Adrenal gland (tissue), 12 donors: ENCODE measurements around the gene H2AZ2. TPM values are rescaled to one million over a fixed set of nuclear protein-coding genes. Genes with fewer than 3 reads are reported as not detected.

ENCODE experiments used
- DNase-seq, 7 donors: peaks; one replicate each; pipeline ENCODE4 v3.0.0-alpha.2; 2019 to 2020
- H3K27ac ChIP-seq, 5 donors: fragments of 200-600 bp; sonication (generic) in 4 of 5; 1 replicate in 3 of 5; 2 replicates in 2 of 5; pipeline versions ENCODE4 v1.5.1 to v1.8.0; 2016 to 2020; ENCODE audit warnings: mild to moderate bottlenecking in 1 of 5
- H3K27me3 ChIP-seq: fragments of 200-600 bp; 2 replicates; pipeline ENCODE4 v1.8.0; 2021
- H3K36me3 ChIP-seq, 2 donors: fragments of 200-600 bp; replicated peaks in 1 of 2; 1 replicate in 1 of 2; 2 replicates in 1 of 2; pipeline versions ENCODE4 v1.5.1 to v1.8.0; 2018 to 2022
- H3K4me1 ChIP-seq, 2 donors: fragments of 200-600 bp; replicated peaks in 1 of 2; 1 replicate in 1 of 2; 2 replicates in 1 of 2; pipeline versions ENCODE4 v1.5.1 to v1.8.0; 2018 to 2021
- H3K4me3 ChIP-seq, 4 donors: fragments of 200-600 bp; sonication (generic) in 3 of 4; one replicate each; pipeline ENCODE4 v1.5.1; 2016 to 2018
- H3K9me3 ChIP-seq, 3 donors: fragments of 200-600 bp; sonication (generic) in 1 of 3; replicated peaks in 1 of 3; 1 replicate in 2 of 3; 2 replicates in 1 of 3; pipeline versions ENCODE4 v1.5.1 to v1.8.0; 2016 to 2021
- POLR2A ChIP-seq, 2 donors: fragments of 450-650 bp; IDR thresholded peaks; one replicate each; pipeline ENCODE4 v1.6.1; 2017; ENCODE audit warnings: antibody characterized with exemption in 2 of 2, mild to moderate bottlenecking in 2 of 2, moderate library complexity in 1 of 2
- WGBS, 4 donors: extraction: QIAGEN DNeasy Blood & Tissue Kit in 2 of 4; methylation state at CpG; one replicate each; pipeline versions ENCODE4 v1.1.5 to v1.1.7; 2013 to 2017; 5-methylcytosine and 5-hydroxymethylcytosine counted together
- intact Hi-C, 2 donors: fragments of 100-400 bp; cut with DNase I; formaldehyde crosslinking; loops; one replicate each; pipeline versions ENCODE4 v1.14.1 to v1.15.0; 2022 to 2023
- polyA plus RNA-seq, 3 donors: library from polyadenylated mRNA; stranded (reverse); fragments of 200-250 nt in 2 of 3; fragments of 350-450 nt in 1 of 3; fragmentation: Illumina TruSeq in 1 of 3; extraction: RNeasy Lipid Tissue Mini Kit (QIAGEN cat#74804) in 1 of 3; gene quantifications; one replicate each; pipeline ENCODE4 v1.2.3, GENCODE V29; 2013 to 2014
- total RNA-seq, 9 donors: library from RNA; depleted of rRNA in 4 of 9; stranded (reverse); fragments of >200 nt in 4 of 9; fragments of 120-200 nt in 1 of 9; fragmentation: NEBNext Ultra II Directional in 1 of 9; extraction: Animal tissue kit (Norgen Biotek cat#: 25700) in 1 of 9; gene quantifications; one replicate each; pipeline versions ENCODE4 v1.1.0 to v1.2.4, GENCODE V29; 2013 to 2023
- TF ChIP-seq, protein P1 (sequence below), 6 experiments: fragments of 450-650 bp in 4 of 6; fragments of 200-600 bp in 2 of 6; sonication (generic) in 1 of 6; IDR thresholded peaks; 1 replicate in 5 of 6; 2 replicates in 1 of 6; pipeline versions ENCODE4 v1.5.1 to v1.8.0; 2016 to 2021; ENCODE audit warnings: antibody characterized with exemption in 6 of 6, mild to moderate bottlenecking in 2 of 6, moderate library complexity in 1 of 6
- donor health status: healthy with polysubstance abuse.
- donor health status: Bipolar disorder and iron deficiency.
- donor health status: DM: yes; HTN: yes; CAD: no.
- donor health status: DM: no; HTN: no; CAD: no.
- donor health status: DM: no; HTN: no; CAD: no.
- donor health status: DM: yes; HTN: yes; CAD: no.

Gene H2AZ2
- total and polyA plus RNA-seq, 12 donors, result 62.7 to 158 (median 111) TPM

DNA sequence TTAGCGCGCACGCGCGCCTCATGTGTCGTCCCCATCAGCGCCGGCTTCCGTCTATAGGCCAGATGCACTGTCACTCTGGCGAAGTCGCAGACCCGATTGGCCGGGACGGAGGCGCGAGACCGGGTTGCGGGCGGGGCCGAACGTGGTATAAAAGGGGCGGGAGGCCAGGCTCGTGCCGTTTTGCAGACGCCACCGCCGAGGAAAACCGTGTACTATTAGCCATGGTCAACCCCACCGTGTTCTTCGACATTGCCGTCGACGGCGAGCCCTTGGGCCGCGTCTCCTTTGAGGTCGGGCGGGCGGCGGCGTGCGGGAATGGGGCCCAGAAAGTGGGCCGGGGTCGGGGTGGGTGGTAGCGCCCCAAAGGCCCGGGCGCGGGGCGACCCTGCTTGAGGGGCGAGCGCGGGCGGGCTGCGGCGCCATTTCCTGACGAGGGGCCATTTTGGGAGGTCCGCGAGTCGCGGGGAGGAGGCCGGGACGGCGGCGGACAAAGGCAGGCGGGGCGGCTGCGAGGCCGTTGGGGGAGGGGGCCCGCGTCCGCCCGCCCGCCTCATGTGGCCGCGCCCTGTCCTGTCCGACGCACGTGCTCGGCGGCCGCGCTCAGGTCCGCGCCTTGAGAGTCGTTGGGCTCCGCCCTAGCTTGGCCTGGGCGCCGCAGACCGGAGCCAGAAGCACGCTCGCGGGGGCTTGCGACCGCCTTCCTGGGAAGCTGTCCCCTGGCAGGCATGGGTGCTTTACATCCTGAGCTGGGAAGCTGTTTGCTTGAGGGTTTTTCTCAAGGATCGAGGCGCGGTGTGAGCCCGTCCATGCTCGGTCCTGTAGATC is 51.2 kb downstream of the H2AZ2 start, which contains the start of gene PPIA:
Gene PPIA, plus strand, starts transcription at position 178 of the 825 bp plus-strand sequence. Its CDS starts 44 bp downstream, at position 222.
- peak; percentile 83 to 91 for TF ChIP-seq POLR2A (IDR thresholded peaks at IDR 0.05)
- TF ChIP-seq, protein P1, sequence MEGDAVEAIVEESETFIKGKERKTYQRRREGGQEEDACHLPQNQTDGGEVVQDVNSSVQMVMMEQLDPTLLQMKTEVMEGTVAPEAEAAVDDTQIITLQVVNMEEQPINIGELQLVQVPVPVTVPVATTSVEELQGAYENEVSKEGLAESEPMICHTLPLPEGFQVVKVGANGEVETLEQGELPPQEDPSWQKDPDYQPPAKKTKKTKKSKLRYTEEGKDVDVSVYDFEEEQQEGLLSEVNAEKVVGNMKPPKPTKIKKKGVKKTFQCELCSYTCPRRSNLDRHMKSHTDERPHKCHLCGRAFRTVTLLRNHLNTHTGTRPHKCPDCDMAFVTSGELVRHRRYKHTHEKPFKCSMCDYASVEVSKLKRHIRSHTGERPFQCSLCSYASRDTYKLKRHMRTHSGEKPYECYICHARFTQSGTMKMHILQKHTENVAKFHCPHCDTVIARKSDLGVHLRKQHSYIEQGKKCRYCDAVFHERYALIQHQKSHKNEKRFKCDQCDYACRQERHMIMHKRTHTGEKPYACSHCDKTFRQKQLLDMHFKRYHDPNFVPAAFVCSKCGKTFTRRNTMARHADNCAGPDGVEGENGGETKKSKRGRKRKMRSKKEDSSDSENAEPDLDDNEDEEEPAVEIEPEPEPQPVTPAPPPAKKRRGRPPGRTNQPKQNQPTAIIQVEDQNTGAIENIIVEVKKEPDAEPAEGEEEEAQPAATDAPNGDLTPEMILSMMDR (IDR thresholded peaks at IDR 0.05), result no peak
- WGBS, 4 donors, result 0 to 1% (median 0%) methylated on average over 11 to 99 of the region's 99 CpGs
- no peaks in the 10 kb centered on the region for H3K9me3 ChIP-seq
- H3K27me3 ChIP-seq, result no peaks in the 10 kb centered on the region
- peak within 1 kb of the TSS; percentile 28 to 96 (median 66) for H3K4me3 ChIP-seq
- DNase-seq, result peak; percentile 99
- H3K36me3 ChIP-seq, result peaks cover 0 to 31% of the 10 kb centered on the region in 2 donors
- intact Hi-C loops, result no loop called here
- H3K27ac ChIP-seq, result peak within 1 kb of the TSS; percentile 98 to 100 (median 99)
- peaks cover 16 to 28% of the 10 kb centered on the region in 2 donors for H3K4me1 ChIP-seq

DNA sequence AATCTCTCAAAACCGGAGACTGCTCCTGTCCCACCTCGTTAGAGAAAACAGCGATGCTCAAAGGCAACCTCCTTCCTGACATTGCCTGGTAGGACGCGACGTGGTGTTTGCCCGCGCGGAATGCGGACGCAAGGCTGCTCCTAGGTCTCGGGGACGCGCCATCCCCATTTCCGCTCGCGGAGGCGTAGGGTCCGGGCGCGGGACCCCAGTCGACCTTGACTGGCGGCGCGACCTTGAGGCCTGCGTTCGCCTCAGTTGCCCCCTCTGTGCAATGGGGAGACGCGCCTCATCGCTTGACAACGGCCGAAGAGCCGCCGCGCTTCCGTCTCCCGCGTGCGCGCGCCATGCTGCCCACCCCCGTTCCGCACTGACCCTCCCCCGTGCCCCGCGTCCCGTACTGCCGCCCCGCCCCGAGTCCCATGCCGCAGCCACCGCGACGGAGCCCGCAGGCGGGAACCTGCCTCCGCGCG is 51.8 kb downstream of the H2AZ2 start:
- no peak for TF ChIP-seq POLR2A (IDR thresholded peaks at IDR 0.05)
- TF ChIP-seq, protein P1 (IDR thresholded peaks at IDR 0.05), result peak in 1 of 6 experiments; percentile 3
- peak overlapping the region in 4 of 5 donors; percentile 98 to 100 (median 99) for H3K27ac ChIP-seq

DNA sequence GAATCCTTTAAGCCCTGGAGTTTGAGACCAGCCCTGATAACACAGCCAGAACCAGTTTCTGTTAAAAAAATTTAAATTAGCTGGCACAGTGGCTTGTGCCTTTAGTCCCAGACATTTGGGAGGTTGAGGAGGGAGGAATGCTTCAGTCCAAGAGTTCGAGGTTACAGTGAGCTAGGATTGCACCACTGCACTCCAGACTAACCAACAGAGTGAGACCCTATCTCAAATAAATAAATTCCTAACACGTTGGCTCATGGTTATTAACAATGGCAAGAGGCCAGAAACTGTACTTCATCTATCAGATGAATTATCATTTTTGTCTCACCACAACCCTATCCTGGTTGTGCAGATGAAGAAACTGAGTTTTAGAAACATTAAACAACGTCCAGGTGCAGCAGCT is 53.6 kb downstream of the H2AZ2 start:
- H3K27ac ChIP-seq, result no peak overlapping the region
- peaks cover 0 to 9% of the 10 kb centered on the region in 2 donors for H3K36me3 ChIP-seq
- peaks cover 16 to 24% of the 10 kb centered on the region in 2 donors for H3K4me1 ChIP-seq
- TF ChIP-seq POLR2A (IDR thresholded peaks at IDR 0.05), result no peak
- TF ChIP-seq, protein P1 (IDR thresholded peaks at IDR 0.05), result no peak
- WGBS, 4 donors, result 53 to 56% (median 54%) methylated on average over 3 of the region's 3 CpGs
- DNase-seq, result no peak
- no peaks in the 10 kb centered on the region for H3K27me3 ChIP-seq
- intact Hi-C loops, result no loop called here
- no peaks in the 10 kb centered on the region for H3K9me3 ChIP-seq
- H3K4me3 ChIP-seq, result no peak overlapping the region

More for the DNA sequence above, 51.8 kb downstream of the H2AZ2 start:
- no peaks in the 10 kb centered on the region for H3K27me3 ChIP-seq
- H3K4me1 ChIP-seq, result peaks cover 16 to 28% of the 10 kb centered on the region in 2 donors
- DNase-seq, result peak in 1 of 7 donors; percentile 62
- intact Hi-C loops, result no loop called here
- peak overlapping the region in 3 of 4 donors; percentile 58 to 96 (median 73) for H3K4me3 ChIP-seq
- no peaks in the 10 kb centered on the region for H3K9me3 ChIP-seq
- H3K36me3 ChIP-seq, result peaks cover 0 to 26% of the 10 kb centered on the region in 2 donors
- 0 to 1% (median 1%) methylated on average over 3 to 59 of the region's 59 CpGs for WGBS, 4 donors

DNA sequence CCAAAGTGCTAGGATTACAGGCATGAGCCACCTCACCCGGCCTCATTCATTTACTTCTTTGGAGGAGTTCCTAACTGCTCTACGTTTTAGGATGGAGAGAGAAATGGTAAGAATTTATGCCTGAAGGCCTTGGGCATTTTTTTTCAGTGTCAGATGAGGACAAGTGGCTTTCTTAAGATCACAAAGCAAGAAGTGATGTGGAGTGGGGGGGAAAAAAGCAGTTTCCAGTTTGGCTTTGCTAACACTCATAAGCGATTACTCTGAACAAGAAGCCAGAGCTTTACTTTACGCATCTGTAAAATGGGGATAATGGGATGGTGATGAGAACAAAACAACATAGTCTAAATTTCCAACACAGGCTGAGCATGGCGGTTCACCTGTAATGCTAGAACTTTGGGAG is 54.0 kb downstream of the H2AZ2 start:
- DNase-seq, result no peak
- 70 to 78% (median 74%) methylated on average over 5 of the region's 5 CpGs for whole genome bisulfite sequencing, 4 donors
- Histone ChIP-seq H3K4me3 (no peak overlapping the region), H3K27me3 (no peaks in the 10 kb centered on the region), H3K9me3 (no peaks in the 10 kb centered on the region), H3K27ac (no peak overlapping the region), H3K36me3 (peaks cover 0 to 5% of the 10 kb centered on the region in 2 donors), H3K4me1 (peaks cover 14 to 20% of the 10 kb centered on the region in 2 donors)
- TF ChIP-seq, protein P1 (IDR thresholded peaks at IDR 0.05), result no peak
- TF ChIP-seq POLR2A (IDR thresholded peaks at IDR 0.05), result no peak
- intact Hi-C loops, result no loop called here
